ENCODE measurements around the gene RAB42. TPM values are rescaled to one million over a fixed set of nuclear protein-coding genes. Genes with fewer than 3 reads are reported as not detected.

Gene RAB42
- total RNA-seq, 1 experiment from 2014 or later = 13.2 TPM

- Mint-ChIP-seq H3K27ac (no peak overlapping the region), H3K27me3 (ENCODE audit: low read depth) (no peaks in the 10 kb centered on the region), H3K4me1 (peaks cover 0 to 5% of the 10 kb centered on the region in 2 experiments; a peak in 1 of 4 replicates), H3K36me3 (ENCODE audit: insufficient read depth in 1 of 3, low read depth in 3 of 3) (peaks cover 10 to 34% (median 23%) of the 10 kb centered on the region in 3 experiments), H3K9me3 (no peaks in the 10 kb centered on the region), H3K4me3 (no peak overlapping the region)
- no peaks in the 10 kb centered on the region for H3K4me1 ChIP-seq (ENCODE audit: insufficient read depth, low read length)
- H3K9ac ChIP-seq (ENCODE audit: extremely low read depth, insufficient read length, low read length) = no peak overlapping the region
- H4K91ac ChIP-seq (ENCODE audit: insufficient read length, low read depth, low read length) = no peak overlapping the region
- TF ChIP-seq CTCF (conservative IDR thresholded peaks at IDR 0.05) = no peak
- no peak overlapping the region for H3K14ac ChIP-seq (ENCODE audit: insufficient read depth, low read length)
- no peaks in the 10 kb centered on the region for H3K79me2 ChIP-seq (ENCODE audit: insufficient read depth, low read length)
- H3K23ac ChIP-seq (ENCODE audit: insufficient read length, low read depth, low read length) = no peak overlapping the region
- H3K18ac ChIP-seq (ENCODE audit: insufficient read length, low read depth, low read length) = no peak overlapping the region
- no peak overlapping the region for H2BK20ac ChIP-seq (ENCODE audit: low read depth, low read length, poor library complexity, severe bottlenecking)
- WGBS (ENCODE audit: extremely low coverage, insufficient read length, low lambda C conversion rate) = no CpG with 5 or more reads among the region's 2 CpGs
- H2BK5ac ChIP-seq (ENCODE audit: insufficient read length, low read length) = no peak overlapping the region
- H3K27ac ChIP-seq (ENCODE audit: insufficient read length, low read depth, low read length) = no peak overlapping the region
- no peak overlapping the region for H2BK120ac ChIP-seq (ENCODE audit: low read depth, low read length, poor library complexity, severe bottlenecking)
- no peak overlapping the region for H2AFZ ChIP-seq (ENCODE audit: low read length)
- H3K4ac ChIP-seq (ENCODE audit: low read depth, low read length) = no peak overlapping the region
- H2BK15ac ChIP-seq (ENCODE audit: low read depth, low read length) = no peak overlapping the region
- no peaks in the 10 kb centered on the region for H4K20me1 ChIP-seq (ENCODE audit: control insufficient read depth, insufficient read depth, insufficient read length)
- DNase-seq = no peak
- H3K23me2 ChIP-seq (ENCODE audit: insufficient read length, low read depth, low read length, poor library complexity, severe bottlenecking) = no peaks in the 10 kb centered on the region
- no peak overlapping the region for H4K5ac ChIP-seq (ENCODE audit: insufficient read length, low read depth, low read length)
- H3K9me3 ChIP-seq (ENCODE audit: control insufficient read depth, low read depth, low read length) = no peaks in the 10 kb centered on the region
- no peak overlapping the region for H3K56ac ChIP-seq (ENCODE audit: insufficient read length, low read depth, low read length)
- H2BK12ac ChIP-seq (ENCODE audit: insufficient read length, low read depth, low read length) = no peak overlapping the region
- no peak overlapping the region for H3T11ph ChIP-seq (ENCODE audit: low read length)
- no peak overlapping the region for H3K4me2 ChIP-seq (ENCODE audit: insufficient read depth, insufficient read length, low read length)
- no peak overlapping the region for H4K8ac ChIP-seq (replicated peaks; ENCODE audit: insufficient read length, low read depth, low read length)
- H3K27me3 ChIP-seq (ENCODE audit: insufficient read depth, low read length) = no peaks in the 10 kb centered on the region
- no peak overlapping the region for H2AK5ac ChIP-seq (ENCODE audit: insufficient read length, low read length)
- no peaks in the 10 kb centered on the region for H3K79me1 ChIP-seq (ENCODE audit: insufficient read depth, low read depth, low read length, poor library complexity, severe bottlenecking)
Measured at GRCh38 chr1:28606771-28607170, 14.7 kb downstream of the RAB42 start.

Data from H9 (cell line).